Gastrocnemius medialis (tissue), 4 donors: ENCODE results near the gene LRRC1.

ENCODE experiments used
- CTCF ChIP-seq, 5 experiments: fragments of 450-650 bp in 3 of 5; fragments of 200-600 bp in 2 of 5; sonication (generic) in 2 of 5; IDR thresholded peaks in 4 of 5; conservative IDR thresholded peaks in 1 of 5; 1 replicate in 4 of 5; 2 replicates in 1 of 5; pipeline ENCODE4 v1.5.1; 2016 to 2019; ENCODE audit warnings: antibody characterized with exemption in 5 of 5, mild to moderate bottlenecking in 3 of 5, moderate library complexity in 3 of 5
- POLR2A ChIP-seq, 2 donors: fragments of 450-650 bp; IDR thresholded peaks; one replicate each; pipeline ENCODE4 v1.6.1; 2017; ENCODE audit warnings: antibody characterized with exemption in 2 of 2, mild to moderate bottlenecking in 2 of 2, moderate library complexity in 2 of 2

GRCh38 chr6:53758496-53758895, 36.3 kb upstream of the LRRC1 start:
- no peak for TF ChIP-seq CTCF (IDR thresholded peaks at IDR 0.05 in 4 of 5, conservative IDR thresholded peaks at IDR 0.05 in 1 of 5)
- no peak for TF ChIP-seq POLR2A (IDR thresholded peaks at IDR 0.05)
